Activated CD4-positive, alpha-beta T cell treated with anti-CD3 and anti-CD28 coated beads, Interleukin-10, Interleukin-2, amounts not matched to agents 100 ng/mL and 50 ng/mL, durations not matched to agents 16 hours and 8 hours (primary cell): ENCODE results near the gene DSCAML1.

ENCODE experiments used
- DNase-seq: peaks from one replicate; pipeline ENCODE4 v3.0.0-alpha.2; 2020

The DSCAML1 gene

GRCh38 chr11:117720061-117720511 is 76.9 kb downstream of the DSCAML1 start:
- no peak for DNase-seq

GRCh38 chr11:117719480-117719879 is 77.5 kb downstream of the DSCAML1 start:
- DNase-seq: no peak

GRCh38 chr11:117717485-117718314 is 79.3 kb downstream of the DSCAML1 start:
- DNase-seq: no peak

GRCh38 chr11:117716521-117717440 is 80.2 kb downstream of the DSCAML1 start:
- DNase-seq: no peak

- DNase-seq: no peak
Measured at GRCh38 chr11:117715801-117716200, 81.2 kb downstream of the DSCAML1 start.

- DNase-seq: no peak
Measured at GRCh38 chr11:117713538-117713991, 83.5 kb downstream of the DSCAML1 start.

- no peak for DNase-seq
Measured at GRCh38 chr11:117712530-117712929, 84.5 kb downstream of the DSCAML1 start.

- DNase-seq: no peak
Measured at GRCh38 chr11:117711331-117711730, 85.7 kb downstream of the DSCAML1 start.

GRCh38 chr11:117710211-117710610 is 86.8 kb downstream of the DSCAML1 start:
- no peak for DNase-seq

GRCh38 chr11:117706322-117706814 is 90.6 kb downstream of the DSCAML1 start:
- no peak for DNase-seq

GRCh38 chr11:117705866-117706265 is 91.2 kb downstream of the DSCAML1 start:
- no peak for DNase-seq

GRCh38 chr11:117704395-117705100 is 92.5 kb downstream of the DSCAML1 start:
- DNase-seq: no peak

- no peak for DNase-seq
Measured at GRCh38 chr11:117702946-117703598, 93.9 kb downstream of the DSCAML1 start.

GRCh38 chr11:117701781-117702180 is 95.2 kb downstream of the DSCAML1 start:
- DNase-seq: no peak

GRCh38 chr11:117700551-117700950 is 96.5 kb downstream of the DSCAML1 start:
- no peak for DNase-seq

- DNase-seq: no peak
Measured at GRCh38 chr11:117697319-117697718, 99.7 kb downstream of the DSCAML1 start.

GRCh38 chr11:117696540-117696939 is 100.5 kb downstream of the DSCAML1 start:
- no peak for DNase-seq

GRCh38 chr11:117693344-117693743 is 103.7 kb downstream of the DSCAML1 start:
- DNase-seq: no peak

GRCh38 chr11:117691516-117691915 is 105.5 kb downstream of the DSCAML1 start:
- no peak for DNase-seq

GRCh38 chr11:117691218-117691514 is 105.8 kb downstream of the DSCAML1 start:
- DNase-seq: no peak

GRCh38 chr11:117690484-117691217 is 106.4 kb downstream of the DSCAML1 start:
- no peak for DNase-seq
